Neuronal stem cell (in vitro differentiated cells): ENCODE results near the gene PPDPF.

ENCODE experiments used
- DNase-seq: peaks from one replicate; pipeline ENCODE4 v3.0.0-alpha.2; 2013; ENCODE audit warnings: low spot score
- H2AFZ ChIP-seq: one replicate; pipeline ENCODE4 v1.6.1; 2013; ENCODE audit warnings: mild to moderate bottlenecking, low read length, inconsistent platforms
- H2AK5ac ChIP-seq: 2 replicates; pipeline ENCODE4 v1.6.1; 2013; ENCODE audit warnings: low read depth, mild to moderate bottlenecking, inconsistent platforms, low read length, moderate library complexity, mixed read lengths
- H2BK120ac ChIP-seq: 2 replicates; pipeline ENCODE4 v1.6.1; 2013; ENCODE audit warnings: low read depth, mild to moderate bottlenecking, inconsistent platforms, low read length, moderate library complexity, mixed read lengths
- H2BK12ac ChIP-seq: one replicate; pipeline ENCODE4 v1.6.1; 2013; ENCODE audit warnings: low read length, inconsistent platforms
- H2BK15ac ChIP-seq: 2 replicates; pipeline ENCODE4 v1.6.1; 2013; ENCODE audit warnings: mild to moderate bottlenecking, low read length, inconsistent platforms, mixed read lengths
- H2BK5ac ChIP-seq: one replicate; pipeline ENCODE4 v1.6.1; 2013; ENCODE audit warnings: inconsistent platforms, mild to moderate bottlenecking, low read length, moderate library complexity
- H3K14ac ChIP-seq: one replicate; pipeline ENCODE4 v1.6.1; 2013; ENCODE audit warnings: low read length, inconsistent platforms
- H3K18ac ChIP-seq: 2 replicates; pipeline ENCODE4 v1.6.1; 2013; ENCODE audit warnings: low read length, inconsistent platforms
- H3K23ac ChIP-seq: 2 replicates; pipeline ENCODE4 v1.6.1; 2013; ENCODE audit warnings: low read depth, mild to moderate bottlenecking, mixed read lengths, low read length, inconsistent platforms; ENCODE audit not compliant: poor library complexity
- H3K27ac ChIP-seq: replicated peaks from 3 replicates; pipeline ENCODE4 v1.5.1; 2013; ENCODE audit warnings: low read length, inconsistent platforms
- H3K27me3 ChIP-seq, 3 experiments: 2 replicates each; pipeline ENCODE4 v1.6.1; 2013; ENCODE audit warnings: low read length in 3 of 3, mild to moderate bottlenecking in 2 of 3, inconsistent platforms in 1 of 3, low read depth in 1 of 3, mixed read lengths in 1 of 3, moderate library complexity in 1 of 3; ENCODE audit not compliant: control insufficient read depth in 3 of 3, insufficient read depth in 3 of 3
- H3K36me3 ChIP-seq, 2 donors: replicated peaks in 1 of 2; 2 replicates each; pipeline ENCODE4 v1.6.1; 2013; ENCODE audit warnings: low read length in 2 of 2; ENCODE audit not compliant: control insufficient read depth in 2 of 2, insufficient read depth in 2 of 2
- H3K4ac ChIP-seq: 2 replicates; pipeline ENCODE4 v1.6.1; 2013; ENCODE audit warnings: inconsistent platforms, mild to moderate bottlenecking, low read length, moderate library complexity
- H3K4me1 ChIP-seq, 2 donors: 1 replicate in 1 of 2; 2 replicates in 1 of 2; pipeline ENCODE4 v1.6.1; 2013; ENCODE audit warnings: low read length in 2 of 2, low read depth in 1 of 2; ENCODE audit not compliant: control insufficient read depth in 2 of 2, insufficient read depth in 1 of 2
- H3K4me2 ChIP-seq: one replicate; pipeline ENCODE4 v1.6.1; 2013; ENCODE audit warnings: mild to moderate bottlenecking, low read length, inconsistent platforms; ENCODE audit not compliant: insufficient read depth, poor library complexity, severe bottlenecking
- H3K4me3 ChIP-seq, 2 donors: 2 replicates each; pipeline ENCODE4 v1.5.1; 2013; ENCODE audit warnings: low read length in 2 of 2, mild to moderate bottlenecking in 2 of 2, inconsistent platforms in 1 of 2, moderate library complexity in 1 of 2
- H3K79me1 ChIP-seq: one replicate; pipeline ENCODE4 v1.6.1; 2013; ENCODE audit warnings: low read depth, mild to moderate bottlenecking, inconsistent platforms, low read length, moderate library complexity
- H3K9ac ChIP-seq: one replicate; pipeline ENCODE4 v1.6.1; 2013; ENCODE audit warnings: mild to moderate bottlenecking, low read depth, low read length, inconsistent platforms; ENCODE audit not compliant: poor library complexity
- H3K9me3 ChIP-seq, 2 donors: replicated peaks in 1 of 2; 2 replicates each; pipeline versions ENCODE3 to v1.6.1; 2013; ENCODE audit warnings: low read length in 2 of 2, mild to moderate bottlenecking in 2 of 2, inconsistent platforms in 1 of 2, low read depth in 1 of 2, mixed read lengths in 1 of 2, moderate library complexity in 1 of 2; ENCODE audit not compliant: control insufficient read depth in 2 of 2, insufficient read depth in 1 of 2
- H4K8ac ChIP-seq: one replicate; pipeline ENCODE4 v1.6.1; 2013; ENCODE audit warnings: low read depth, mild to moderate bottlenecking, inconsistent platforms, low read length, moderate library complexity
- H4K91ac ChIP-seq: one replicate; pipeline ENCODE4 v1.6.1; 2013; ENCODE audit warnings: low read length, low read depth, mild to moderate bottlenecking, inconsistent platforms; ENCODE audit not compliant: poor library complexity
- WGBS, 2 donors: extraction: QIAGEN DNeasy Blood & Tissue Kit; methylation state at CpG; one replicate each; pipeline ENCODE4 v1.1.7; 2013; ENCODE audit warnings: missing lambda C conversion rate in 2 of 2, mixed read lengths in 1 of 2; ENCODE audit not compliant: insufficient read length in 2 of 2, insufficient replicate concordance in 1 of 2; ENCODE audit errors: extremely low coverage in 2 of 2; 5-methylcytosine and 5-hydroxymethylcytosine counted together

PPDPF gene

DNA sequence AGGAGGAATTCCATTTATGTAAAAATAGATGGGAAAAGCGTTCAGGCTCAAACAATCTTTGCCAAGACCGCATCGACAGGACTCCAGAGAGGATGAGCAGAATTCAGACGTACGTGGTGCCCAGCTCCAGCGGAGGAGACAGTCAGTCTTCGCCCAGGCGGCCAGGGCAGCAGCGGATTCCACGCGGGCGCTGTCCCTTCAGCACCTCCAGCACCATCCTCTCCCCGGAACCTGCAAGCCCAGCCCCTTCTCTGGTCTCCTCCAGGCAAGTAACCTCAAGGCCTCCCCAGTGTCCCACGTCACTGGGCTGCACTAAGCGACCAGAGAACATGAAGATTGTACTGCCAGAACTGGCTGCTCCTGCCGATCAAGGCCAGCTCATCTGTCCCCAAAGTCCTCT lies 45.4 kb upstream of the PPDPF start:
- Histone ChIP-seq H2BK5ac (no peak overlapping the region), H2BK12ac (no peak overlapping the region), H2AK5ac (no peak overlapping the region), H3K4ac (no peak overlapping the region), H2BK120ac (no peak overlapping the region), H4K8ac (no peak overlapping the region), H3K14ac (no peak overlapping the region), H3K4me2 (no peak overlapping the region), H3K27me3 (peaks cover 0 to 51% (median 17%) of the 10 kb centered on the region in 3 experiments), H3K27ac (no peak overlapping the region), H3K79me1 (peaks cover under 1% of the 10 kb centered on the region), H3K23ac (no peak overlapping the region), H3K4me3 (no peak overlapping the region), H3K18ac (no peak overlapping the region), H2AFZ (no peak overlapping the region), H3K9me3 (no peaks in the 10 kb centered on the region), H3K36me3 (peaks cover 0 to under 1% of the 10 kb centered on the region in 2 donors), H2BK15ac (no peak overlapping the region), H3K4me1 (peaks cover 9 to 23% of the 10 kb centered on the region in 2 donors), H3K9ac (no peak overlapping the region), H4K91ac (no peak overlapping the region)
- no CpG with 5 or more reads among the region's 16 CpGs for WGBS, 2 donors
- no peak for DNase-seq

DNA sequence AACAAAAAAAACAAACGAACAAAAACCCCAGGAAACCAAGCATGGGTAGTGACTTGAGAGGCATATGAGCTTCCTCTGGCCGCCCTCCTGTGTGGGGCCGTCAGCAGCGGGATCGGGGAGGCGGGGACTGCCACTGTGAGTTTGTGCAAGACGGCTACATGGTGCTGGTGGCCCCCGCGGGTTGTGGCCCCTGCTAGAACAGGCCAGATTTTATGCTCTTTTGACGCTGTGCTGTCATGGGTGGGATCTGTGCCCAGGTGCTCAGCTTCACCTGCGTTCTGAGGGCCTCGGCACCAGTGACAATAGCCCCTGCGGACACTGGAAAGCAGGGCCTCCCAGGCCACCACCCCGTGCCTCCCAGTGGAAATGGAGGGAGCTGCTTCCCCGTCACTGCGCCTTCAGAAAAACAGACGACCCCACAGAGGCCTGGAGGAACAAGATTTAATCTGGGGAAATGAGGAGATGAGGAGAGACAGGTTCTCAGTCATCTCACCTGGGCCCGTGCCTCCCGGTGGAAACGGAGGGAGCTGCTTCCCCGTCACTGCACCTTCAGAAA lies 43.4 kb upstream of the PPDPF start:
- peaks cover 3 to 17% of the 10 kb centered on the region in 2 donors for H3K4me1 ChIP-seq
- no peaks in the 10 kb centered on the region for H3K36me3 ChIP-seq
- H3K23ac ChIP-seq, result no peak overlapping the region
- H2BK15ac ChIP-seq, result no peak overlapping the region
- peak overlapping the region; percentile 21 for H3K14ac ChIP-seq
- H2AFZ ChIP-seq, result no peak overlapping the region
- H3K27me3 ChIP-seq, result peaks cover 0 to 60% (median 17%) of the 10 kb centered on the region in 3 experiments
- no peak overlapping the region for H3K9ac ChIP-seq
- no peak overlapping the region for H3K4ac ChIP-seq
- DNase-seq, result no peak
- H3K4me2 ChIP-seq, result no peak overlapping the region
- H4K8ac ChIP-seq, result no peak overlapping the region
- WGBS, 2 donors, result no CpG with 5 or more reads among the region's 21 CpGs
- H4K91ac ChIP-seq, result no peak overlapping the region
- H2AK5ac ChIP-seq, result no peak overlapping the region
- H3K9me3 ChIP-seq, result no peaks in the 10 kb centered on the region
- no peak overlapping the region for H2BK12ac ChIP-seq
- no peak overlapping the region for H2BK5ac ChIP-seq
- H3K4me3 ChIP-seq, result no peak overlapping the region
- H3K79me1 ChIP-seq, result no peaks in the 10 kb centered on the region
- no peak overlapping the region for H3K18ac ChIP-seq
- no peak overlapping the region for H3K27ac ChIP-seq
- H2BK120ac ChIP-seq, result no peak overlapping the region

DNA sequence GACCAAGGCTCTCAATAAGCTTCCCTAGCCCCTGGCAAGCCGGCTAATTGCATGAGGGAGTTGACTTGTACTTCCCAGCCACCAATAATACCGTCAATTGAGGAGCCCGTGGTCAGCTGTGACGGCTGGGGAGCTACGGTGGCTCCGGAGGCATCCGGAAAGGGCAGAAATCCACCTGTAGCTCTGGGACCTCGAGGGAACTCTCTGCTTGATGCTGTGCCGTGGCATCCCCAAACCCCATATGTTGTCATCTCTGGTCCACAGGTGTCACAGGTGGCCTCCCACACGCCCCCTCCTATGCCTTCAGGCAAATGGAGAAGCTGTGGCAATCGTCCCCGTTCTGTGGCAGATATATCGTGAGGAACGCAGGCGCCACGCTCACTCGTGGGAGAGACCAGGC lies 42.6 kb upstream of the PPDPF start:
- no peak overlapping the region for H2BK15ac ChIP-seq

GRCh38 chr20:63478346-63479302 lies 41.9 kb upstream of the PPDPF start:
- Histone ChIP-seq H3K36me3 (no peaks in the 10 kb centered on the region), H3K23ac (peak overlapping the region; percentile 85), H3K4ac (no peak overlapping the region), H2BK15ac (no peak overlapping the region), H2AFZ (no peak overlapping the region), H3K9me3 (no peaks in the 10 kb centered on the region), H2BK5ac (peak overlapping the region; percentile 53), H3K27me3 (peaks cover 0 to 64% (median 14%) of the 10 kb centered on the region in 3 experiments), H3K4me2 (no peak overlapping the region), H3K4me1 (peaks cover 4 to 14% of the 10 kb centered on the region in 2 donors), H2BK120ac (no peak overlapping the region), H4K8ac (peak overlapping the region; percentile 1), H3K79me1 (no peaks in the 10 kb centered on the region), H4K91ac (no peak overlapping the region), H3K4me3 (no peak overlapping the region), H3K18ac (peak overlapping the region; percentile 64), H2BK12ac (no peak overlapping the region), H3K27ac (no peak overlapping the region), H2AK5ac (no peak overlapping the region), H3K14ac (peak overlapping the region; percentile 82), H3K9ac (peak overlapping the region; percentile 70)
- no peak for DNase-seq
- WGBS, 2 donors, result no CpG with 5 or more reads among the region's 34 CpGs

More for the DNA sequence above, 42.6 kb upstream of the PPDPF start:
- Histone ChIP-seq H3K27ac (no peak overlapping the region), H3K14ac (peak overlapping the region; percentile 56), H4K91ac (no peak overlapping the region), H2BK120ac (no peak overlapping the region), H3K9ac (peak overlapping the region; percentile 21), H3K4ac (no peak overlapping the region), H3K36me3 (no peaks in the 10 kb centered on the region), H2AFZ (no peak overlapping the region), H2AK5ac (no peak overlapping the region), H3K79me1 (no peaks in the 10 kb centered on the region), H3K4me1 (peaks cover 4 to 18% of the 10 kb centered on the region in 2 donors), H4K8ac (peak overlapping the region; percentile 1), H3K23ac (no peak overlapping the region), H2BK5ac (no peak overlapping the region), H3K4me3 (no peak overlapping the region), H2BK12ac (no peak overlapping the region), H3K27me3 (peaks cover 0 to 67% (median 17%) of the 10 kb centered on the region in 3 experiments), H3K4me2 (no peak overlapping the region), H3K18ac (no peak overlapping the region), H3K9me3 (no peaks in the 10 kb centered on the region)
- DNase-seq, result no peak
- no CpG with 5 or more reads among the region's 17 CpGs for WGBS, 2 donors
